ENCODE results near the gene NCLN.

NCLN gene

DNA sequence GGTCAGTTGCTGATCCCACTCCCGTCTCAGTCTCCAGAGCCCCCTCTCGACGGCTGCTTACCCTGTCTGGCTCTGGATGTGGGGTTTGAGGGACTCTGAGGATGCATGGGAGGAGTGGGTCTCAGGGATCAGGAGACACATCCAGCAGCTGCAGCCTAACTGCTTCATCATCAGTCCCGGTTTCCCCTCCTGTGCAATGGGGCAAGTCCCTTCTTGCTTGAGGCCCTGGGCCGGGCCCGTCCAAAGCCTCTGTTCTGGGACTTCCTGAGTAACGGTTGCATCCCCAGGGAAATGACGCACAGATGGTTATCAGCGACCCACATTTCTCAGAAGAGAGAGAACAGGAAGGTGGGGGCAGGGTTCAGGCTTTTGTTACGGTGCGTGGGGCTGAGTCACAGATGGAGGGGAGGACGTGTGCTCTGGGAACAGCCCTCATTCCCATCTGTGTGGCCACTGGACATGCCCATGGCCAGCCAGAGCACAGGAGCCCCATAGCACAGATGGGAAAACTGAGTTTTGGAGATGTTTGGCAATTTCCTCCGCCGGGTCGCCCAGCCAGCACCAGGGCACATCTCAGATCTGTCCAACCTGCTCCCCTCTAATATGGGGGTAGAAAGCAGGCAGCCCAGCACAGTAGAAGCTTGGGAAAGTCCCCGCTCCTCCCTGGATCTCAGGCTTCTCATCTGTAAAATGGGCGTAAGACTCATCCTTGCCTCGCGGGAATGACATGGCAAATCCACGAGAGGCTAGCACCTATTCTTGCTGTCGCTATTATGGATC, 30.6 kb upstream of the NCLN start:
- Histone ChIP-seq H3K4me1 (ENCODE audit: control insufficient read depth in 2 of 2, insufficient read depth in 2 of 2, low read length in 2 of 2) (no peaks in the 10 kb centered on the region), H3K9ac (ENCODE audit: low read depth in 1 of 2, low read length in 2 of 2) (no peak overlapping the region), H3K27me3 (ENCODE audit: control insufficient read depth in 2 of 2, insufficient read depth in 2 of 2, low read length in 2 of 2) (no peaks in the 10 kb centered on the region), H3K36me3 (ENCODE audit: control insufficient read depth in 2 of 2, insufficient read depth in 2 of 2, low read length in 2 of 2) (peaks cover 0 to 3% of the 10 kb centered on the region in 2 donors), H3K4me3 (ENCODE audit: low read length in 2 of 2) (peak overlapping the region in 1 of 2 donors; percentile 45), H3K9me3 (ENCODE audit: control insufficient read depth in 2 of 2, low read length in 2 of 2) (no peaks in the 10 kb centered on the region), H3K27ac (ENCODE audit: low read depth in 2 of 2, low read length in 2 of 2) (peak overlapping the region; percentile 23 to 56)

DNA sequence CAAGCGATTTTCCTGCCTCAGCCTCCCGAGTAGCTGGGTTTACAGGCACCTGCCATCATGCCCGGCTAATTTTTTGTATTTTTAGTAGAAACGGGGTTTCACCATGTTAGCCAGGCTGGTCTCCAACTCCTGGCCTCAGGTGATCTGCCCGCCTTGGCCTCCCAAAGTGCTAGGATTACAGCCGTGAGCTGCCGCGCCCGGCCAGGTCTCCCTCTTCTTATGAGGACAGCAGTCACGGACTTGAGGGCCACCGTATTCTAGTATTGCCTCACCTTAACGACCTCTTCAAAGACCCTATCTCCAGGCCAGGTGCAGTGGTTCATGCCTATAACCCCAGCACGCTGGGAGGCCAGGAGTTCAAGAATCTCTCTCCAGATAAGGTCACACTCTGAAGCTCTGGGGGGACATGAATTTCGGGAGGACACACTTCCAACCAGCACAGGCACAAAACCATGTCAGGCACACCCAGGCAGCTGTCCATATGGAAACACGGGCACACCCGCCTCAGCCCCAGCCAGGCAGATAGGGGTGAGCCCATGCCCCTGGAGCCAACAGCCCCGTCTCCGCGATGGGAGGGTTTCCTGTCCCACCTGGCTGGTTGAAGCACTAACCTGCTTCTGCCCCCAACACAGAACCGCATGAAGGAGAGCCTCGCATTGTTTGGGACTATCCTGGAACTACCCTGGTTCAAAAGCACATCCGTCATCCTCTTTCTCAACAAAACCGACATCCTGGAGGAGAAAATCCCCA, 28.5 kb upstream of the NCLN start:
- no peaks in the 10 kb centered on the region for H3K27me3 ChIP-seq (ENCODE audit: control insufficient read depth in 2 of 2, insufficient read depth in 2 of 2, low read length in 2 of 2)
- no peak overlapping the region for H3K27ac ChIP-seq (ENCODE audit: low read depth in 2 of 2, low read length in 2 of 2)

GRCh38 chr19:3159565-3159964, 26.2 kb upstream of the NCLN start:
- peaks cover 0 to 3% of the 10 kb centered on the region in 2 donors for H3K36me3 ChIP-seq (ENCODE audit: control insufficient read depth in 2 of 2, insufficient read depth in 2 of 2, low read length in 2 of 2)

More for the DNA sequence above, 28.5 kb upstream of the NCLN start:
- no peak overlapping the region for H3K9ac ChIP-seq (ENCODE audit: low read depth in 1 of 2, low read length in 2 of 2)
- peaks cover 0 to 3% of the 10 kb centered on the region in 2 donors for H3K36me3 ChIP-seq (ENCODE audit: control insufficient read depth in 2 of 2, insufficient read depth in 2 of 2, low read length in 2 of 2)
- no peak overlapping the region for H3K4me3 ChIP-seq (ENCODE audit: low read length in 2 of 2)
- H3K9me3 ChIP-seq (ENCODE audit: control insufficient read depth in 2 of 2, low read length in 2 of 2) = no peaks in the 10 kb centered on the region
- H3K4me1 ChIP-seq (ENCODE audit: control insufficient read depth in 2 of 2, insufficient read depth in 2 of 2, low read length in 2 of 2) = no peaks in the 10 kb centered on the region

DNA sequence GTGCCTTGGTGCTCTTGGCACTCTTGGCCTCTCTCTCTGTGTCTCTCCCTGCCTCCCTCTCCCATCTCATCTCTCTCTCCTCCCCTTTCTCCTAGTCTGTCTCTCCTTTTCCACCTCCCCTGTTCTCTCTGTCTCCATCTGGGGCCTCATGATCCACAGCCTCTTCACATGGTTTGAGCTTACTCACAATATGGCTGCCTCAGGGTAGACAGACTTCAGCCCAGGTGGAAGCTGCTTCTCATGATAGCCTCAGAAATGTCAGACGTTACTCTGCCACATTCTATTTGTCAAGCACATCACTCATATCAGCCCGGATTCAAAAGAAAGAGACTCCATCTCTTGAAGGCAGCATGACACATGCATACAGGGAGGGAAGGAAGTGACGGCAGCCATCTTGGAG, 25.5 kb upstream of the NCLN start:
- H3K4me1 ChIP-seq (ENCODE audit: control insufficient read depth in 2 of 2, insufficient read depth in 2 of 2, low read length in 2 of 2) = no peaks in the 10 kb centered on the region
- H3K27me3 ChIP-seq (ENCODE audit: control insufficient read depth in 2 of 2, insufficient read depth in 2 of 2, low read length in 2 of 2) = no peaks in the 10 kb centered on the region
- H3K36me3 ChIP-seq (ENCODE audit: control insufficient read depth in 2 of 2, insufficient read depth in 2 of 2, low read length in 2 of 2) = peaks cover 0 to 3% of the 10 kb centered on the region in 2 donors
- H3K4me3 ChIP-seq (ENCODE audit: low read length in 2 of 2) = no peak overlapping the region
- no peak overlapping the region for H3K9ac ChIP-seq (ENCODE audit: low read depth in 1 of 2, low read length in 2 of 2)
- no peaks in the 10 kb centered on the region for H3K9me3 ChIP-seq (ENCODE audit: control insufficient read depth in 2 of 2, low read length in 2 of 2)
- no peak overlapping the region for H3K27ac ChIP-seq (ENCODE audit: low read depth in 2 of 2, low read length in 2 of 2)

More at GRCh38 chr19:3159565-3159964, 26.2 kb upstream of the NCLN start:
- no peaks in the 10 kb centered on the region for H3K27me3 ChIP-seq (ENCODE audit: control insufficient read depth in 2 of 2, insufficient read depth in 2 of 2, low read length in 2 of 2)
- no peaks in the 10 kb centered on the region for H3K9me3 ChIP-seq (ENCODE audit: control insufficient read depth in 2 of 2, low read length in 2 of 2)
- peak overlapping the region in 1 of 2 donors; percentile 24 for H3K9ac ChIP-seq (ENCODE audit: low read depth in 1 of 2, low read length in 2 of 2)
- no peak overlapping the region for H3K27ac ChIP-seq (ENCODE audit: low read depth in 2 of 2, low read length in 2 of 2)
- H3K4me1 ChIP-seq (ENCODE audit: control insufficient read depth in 2 of 2, insufficient read depth in 2 of 2, low read length in 2 of 2) = no peaks in the 10 kb centered on the region
- no peak overlapping the region for H3K4me3 ChIP-seq (ENCODE audit: low read length in 2 of 2)

- Histone ChIP-seq H3K27me3 (ENCODE audit: control insufficient read depth in 2 of 2, insufficient read depth in 2 of 2, low read length in 2 of 2) (no peaks in the 10 kb centered on the region), H3K4me1 (ENCODE audit: control insufficient read depth in 2 of 2, insufficient read depth in 2 of 2, low read length in 2 of 2) (no peaks in the 10 kb centered on the region), H3K27ac (ENCODE audit: low read depth in 2 of 2, low read length in 2 of 2) (no peak overlapping the region), H3K9ac (ENCODE audit: low read depth in 1 of 2, low read length in 2 of 2) (no peak overlapping the region), H3K9me3 (ENCODE audit: control insufficient read depth in 2 of 2, low read length in 2 of 2) (no peaks in the 10 kb centered on the region), H3K36me3 (ENCODE audit: control insufficient read depth in 2 of 2, insufficient read depth in 2 of 2, low read length in 2 of 2) (no peaks in the 10 kb centered on the region), H3K4me3 (ENCODE audit: low read length in 2 of 2) (no peak overlapping the region)
Measured at GRCh38 chr19:3161453-3161852, 24.3 kb upstream of the NCLN start.

DNA sequence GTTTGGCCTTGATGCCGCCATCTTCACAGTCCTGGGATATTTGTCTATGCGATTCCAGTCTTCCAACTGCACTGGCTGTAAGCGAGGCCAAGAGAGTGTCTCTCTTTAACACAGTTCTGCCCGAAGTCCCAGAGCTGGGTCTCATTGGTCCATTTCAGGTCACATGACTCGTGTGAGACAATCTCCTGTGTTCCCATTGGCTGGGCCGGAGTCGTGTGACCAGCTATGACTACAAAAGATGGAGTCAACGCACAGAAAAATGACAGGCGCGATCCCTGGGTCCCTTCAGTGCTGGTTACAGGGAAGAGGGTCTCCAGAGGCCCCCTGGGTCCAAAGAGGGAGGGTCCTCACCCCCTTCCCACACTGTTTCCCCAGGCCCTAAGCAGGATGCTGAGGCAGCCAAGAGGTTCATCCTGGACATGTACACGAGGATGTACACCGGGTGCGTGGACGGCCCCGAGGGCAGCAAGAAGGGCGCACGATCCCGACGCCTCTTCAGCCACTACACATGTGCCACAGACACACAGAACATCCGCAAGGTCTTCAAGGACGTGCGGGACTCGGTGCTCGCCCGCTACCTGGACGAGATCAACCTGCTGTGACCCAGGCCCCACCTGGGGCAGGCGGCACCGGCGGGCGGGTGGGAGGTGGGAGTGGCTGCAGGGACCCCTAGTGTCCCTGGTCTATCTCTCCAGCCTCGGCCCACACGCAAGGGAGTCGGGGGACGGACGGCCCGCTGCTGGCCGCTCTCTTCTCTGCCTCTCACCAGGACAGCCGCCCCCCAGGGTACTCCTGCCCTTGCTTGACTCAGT, 23.1 kb upstream of the NCLN start:
- H3K4me3 ChIP-seq (ENCODE audit: low read length in 2 of 2) = no peak overlapping the region
- no peaks in the 10 kb centered on the region for H3K36me3 ChIP-seq (ENCODE audit: control insufficient read depth in 2 of 2, insufficient read depth in 2 of 2, low read length in 2 of 2)
- no peaks in the 10 kb centered on the region for H3K27me3 ChIP-seq (ENCODE audit: control insufficient read depth in 2 of 2, insufficient read depth in 2 of 2, low read length in 2 of 2)
- no peak overlapping the region for H3K27ac ChIP-seq (ENCODE audit: low read depth in 2 of 2, low read length in 2 of 2)
- H3K4me1 ChIP-seq (ENCODE audit: control insufficient read depth in 2 of 2, insufficient read depth in 2 of 2, low read length in 2 of 2) = no peaks in the 10 kb centered on the region
- no peak overlapping the region for H3K9ac ChIP-seq (ENCODE audit: low read depth in 1 of 2, low read length in 2 of 2)
- H3K9me3 ChIP-seq (ENCODE audit: control insufficient read depth in 2 of 2, low read length in 2 of 2) = no peaks in the 10 kb centered on the region

DNA sequence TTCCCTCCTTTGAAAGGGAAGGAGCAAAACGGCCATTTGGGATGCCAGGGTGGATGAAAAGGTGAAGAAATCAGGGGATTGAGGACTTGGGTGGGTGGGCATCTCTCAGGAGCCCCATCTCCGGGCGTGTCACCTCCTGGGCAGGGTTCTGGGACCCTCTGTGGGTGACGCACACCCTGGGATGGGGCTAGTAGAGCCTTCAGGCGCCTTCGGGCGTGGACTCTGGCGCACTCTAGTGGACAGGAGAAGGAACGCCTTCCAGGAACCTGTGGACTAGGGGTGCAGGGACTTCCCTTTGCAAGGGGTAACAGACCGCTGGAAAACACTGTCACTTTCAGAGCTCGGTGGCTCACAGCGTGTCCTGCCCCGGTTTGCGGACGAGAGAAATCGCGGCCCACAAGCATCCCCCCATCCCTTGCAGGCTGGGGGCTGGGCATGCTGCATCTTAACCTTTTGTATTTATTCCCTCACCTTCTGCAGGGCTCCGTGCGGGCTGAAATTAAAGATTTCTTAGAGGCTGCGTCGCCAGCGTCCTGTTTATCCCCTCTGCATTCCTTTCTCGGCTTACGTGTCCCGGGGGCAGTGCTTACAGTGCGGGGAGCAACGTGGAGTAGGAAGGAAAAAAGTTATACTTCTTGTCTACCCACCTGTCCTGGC, 22.4 kb upstream of the NCLN start:
- Histone ChIP-seq H3K4me3 (ENCODE audit: low read length in 2 of 2) (no peak overlapping the region), H3K36me3 (ENCODE audit: control insufficient read depth in 2 of 2, insufficient read depth in 2 of 2, low read length in 2 of 2) (no peaks in the 10 kb centered on the region), H3K27ac (ENCODE audit: low read depth in 2 of 2, low read length in 2 of 2) (no peak overlapping the region), H3K9me3 (ENCODE audit: control insufficient read depth in 2 of 2, low read length in 2 of 2) (no peaks in the 10 kb centered on the region), H3K4me1 (ENCODE audit: control insufficient read depth in 2 of 2, insufficient read depth in 2 of 2, low read length in 2 of 2) (no peaks in the 10 kb centered on the region), H3K27me3 (ENCODE audit: control insufficient read depth in 2 of 2, insufficient read depth in 2 of 2, low read length in 2 of 2) (no peaks in the 10 kb centered on the region), H3K9ac (ENCODE audit: low read depth in 1 of 2, low read length in 2 of 2) (no peak overlapping the region)

DNA sequence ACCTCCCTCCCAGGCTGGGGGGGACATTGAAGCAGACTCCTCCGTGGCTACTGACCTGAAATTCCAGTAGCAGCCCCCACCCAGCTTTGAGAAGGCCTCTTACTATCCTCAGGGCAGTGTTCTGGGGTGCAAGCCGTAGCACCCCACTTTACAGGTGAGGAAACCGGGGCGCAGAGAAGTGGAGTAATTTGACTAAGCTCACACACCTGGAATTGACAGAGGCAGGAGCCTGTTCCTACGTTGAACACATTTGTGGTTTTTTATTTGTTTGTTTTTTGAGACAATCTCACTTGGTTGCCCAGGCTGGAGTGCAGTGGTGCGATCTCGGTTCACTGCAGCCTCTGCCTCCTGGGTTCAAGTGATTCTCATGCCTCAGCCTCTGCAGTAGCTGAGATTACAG, 21.8 kb upstream of the NCLN start:
- H3K27me3 ChIP-seq (ENCODE audit: control insufficient read depth in 2 of 2, insufficient read depth in 2 of 2, low read length in 2 of 2) = no peaks in the 10 kb centered on the region
- H3K36me3 ChIP-seq (ENCODE audit: control insufficient read depth in 2 of 2, insufficient read depth in 2 of 2, low read length in 2 of 2) = no peaks in the 10 kb centered on the region
- no peak overlapping the region for H3K9ac ChIP-seq (ENCODE audit: low read depth in 1 of 2, low read length in 2 of 2)
- no peak overlapping the region for H3K4me3 ChIP-seq (ENCODE audit: low read length in 2 of 2)
- H3K27ac ChIP-seq (ENCODE audit: low read depth in 2 of 2, low read length in 2 of 2) = no peak overlapping the region
- no peaks in the 10 kb centered on the region for H3K9me3 ChIP-seq (ENCODE audit: control insufficient read depth in 2 of 2, low read length in 2 of 2)
- H3K4me1 ChIP-seq (ENCODE audit: control insufficient read depth in 2 of 2, insufficient read depth in 2 of 2, low read length in 2 of 2) = no peaks in the 10 kb centered on the region

GRCh38 chr19:3167533-3168272, 18.0 kb upstream of the NCLN start:
- H3K36me3 ChIP-seq (ENCODE audit: control insufficient read depth in 2 of 2, insufficient read depth in 2 of 2, low read length in 2 of 2) = no peaks in the 10 kb centered on the region
- no peak overlapping the region for H3K27ac ChIP-seq (ENCODE audit: low read depth in 2 of 2, low read length in 2 of 2)
- no peaks in the 10 kb centered on the region for H3K4me1 ChIP-seq (ENCODE audit: control insufficient read depth in 2 of 2, insufficient read depth in 2 of 2, low read length in 2 of 2)

More at GRCh38 chr19:3167533-3168272, 18.0 kb upstream of the NCLN start:
- no peak overlapping the region for H3K9ac ChIP-seq (ENCODE audit: low read depth in 1 of 2, low read length in 2 of 2)
- no peaks in the 10 kb centered on the region for H3K27me3 ChIP-seq (ENCODE audit: control insufficient read depth in 2 of 2, insufficient read depth in 2 of 2, low read length in 2 of 2)
- H3K9me3 ChIP-seq (ENCODE audit: control insufficient read depth in 2 of 2, low read length in 2 of 2) = no peaks in the 10 kb centered on the region
- no peak overlapping the region for H3K4me3 ChIP-seq (ENCODE audit: low read length in 2 of 2)
